Epidermal melanocyte (primary cell): Measurements from ENCODE around the gene PCSK5.

Source experiments
- DNase-seq: peaks from one replicate; pipeline ENCODE4 v3.0.0; 2011; ENCODE audit warnings: low spot score; ENCODE audit not compliant: insufficient read length

Gene PCSK5

GRCh38 chr9:75918909-75919308 is 28.4 kb downstream of the PCSK5 start:
- no peak for DNase-seq

- DNase-seq, result no peak
Measured at GRCh38 chr9:75921391-75922127, 31.1 kb downstream of the PCSK5 start.

GRCh38 chr9:75926385-75926784 is 35.9 kb downstream of the PCSK5 start:
- DNase-seq, result no peak

GRCh38 chr9:75927356-75927755 is 36.9 kb downstream of the PCSK5 start:
- DNase-seq, result no peak

- no peak for DNase-seq
Measured at GRCh38 chr9:75930190-75930589, 39.7 kb downstream of the PCSK5 start.

- DNase-seq, result no peak
Measured at GRCh38 chr9:75930730-75931321, 40.4 kb downstream of the PCSK5 start.

- no peak for DNase-seq
Measured at GRCh38 chr9:75933982-75934381, 43.5 kb downstream of the PCSK5 start.

- DNase-seq, result no peak
Measured at GRCh38 chr9:75935591-75935990, 45.1 kb downstream of the PCSK5 start.

- DNase-seq, result no peak
Measured at GRCh38 chr9:75937521-75938258, 47.2 kb downstream of the PCSK5 start.

- DNase-seq, result no peak
Measured at GRCh38 chr9:75938946-75939345, 48.5 kb downstream of the PCSK5 start.

GRCh38 chr9:75939536-75940111 is 49.2 kb downstream of the PCSK5 start:
- DNase-seq, result no peak

- DNase-seq, result no peak
Measured at GRCh38 chr9:75941066-75941465, 50.6 kb downstream of the PCSK5 start.

- no peak for DNase-seq
Measured at GRCh38 chr9:75941577-75942311, 51.3 kb downstream of the PCSK5 start.

- no peak for DNase-seq
Measured at GRCh38 chr9:75946766-75947165, 56.3 kb downstream of the PCSK5 start.

GRCh38 chr9:75947233-75947632 is 56.8 kb downstream of the PCSK5 start:
- no peak for DNase-seq

GRCh38 chr9:75950998-75951397 is 60.5 kb downstream of the PCSK5 start:
- DNase-seq, result no peak

GRCh38 chr9:75953218-75953617 is 62.7 kb downstream of the PCSK5 start:
- no peak for DNase-seq

- no peak for DNase-seq
Measured at GRCh38 chr9:75956161-75956560, 65.7 kb downstream of the PCSK5 start.

GRCh38 chr9:75957116-75957515 is 66.6 kb downstream of the PCSK5 start:
- no peak for DNase-seq

GRCh38 chr9:75958226-75958625 is 67.8 kb downstream of the PCSK5 start:
- DNase-seq, result no peak

GRCh38 chr9:75960551-75960950 is 70.1 kb downstream of the PCSK5 start:
- DNase-seq, result no peak
